ENCODE measurements around the gene CYP2C8. TPM values are rescaled to one million over a fixed set of nuclear protein-coding genes. Genes with fewer than 3 reads are reported as not detected.
"Not testable (repeated sequence)": the region's sequence is repeated elsewhere in the genome, so short reads cannot be mapped to it uniquely, and the experiment has no call there.

Gene CYP2C8
- polyA plus RNA-seq (2013, experiment 1 of 2): 0.52 TPM
- 0.40 TPM for polyA plus RNA-seq (2013, experiment 2 of 2)

GRCh38 chr10:95069286-95069685 lies at the start of gene CYP2C8:
CYP2C8 (minus strand) TSS chr10:95069497; CDS start chr10:95069402, 95 bp downstream.
- no peak within 1 kb of the TSS for H3K4me3 ChIP-seq (ENCODE audit: extremely low read depth, insufficient read depth, low read length, poor library complexity, severe bottlenecking)
- no peaks in the 10 kb centered on the region for H3K9me3 ChIP-seq (ENCODE audit: control insufficient read depth, low read length)
- no peaks in the 10 kb centered on the region for H3K4me1 ChIP-seq (ENCODE audit: control insufficient read depth, insufficient read depth, low read length, poor library complexity, severe bottlenecking)
- no peaks in the 10 kb centered on the region for H3K36me3 ChIP-seq (ENCODE audit: control insufficient read depth, insufficient read depth, low read length)
- no peak within 1 kb of the TSS for H3K27ac ChIP-seq (ENCODE audit: low read depth, low read length, severe bottlenecking)

- Histone ChIP-seq H3K27ac (ENCODE audit: low read depth, low read length, severe bottlenecking) (no peak overlapping the region), H3K9me3 (ENCODE audit: control insufficient read depth, low read length) (no peaks in the 10 kb centered on the region), H3K4me3 (ENCODE audit: extremely low read depth, insufficient read depth, low read length, poor library complexity, severe bottlenecking) (no peak overlapping the region), H3K36me3 (ENCODE audit: control insufficient read depth, insufficient read depth, low read length) (no peaks in the 10 kb centered on the region), H3K4me1 (ENCODE audit: control insufficient read depth, insufficient read depth, low read length, poor library complexity, severe bottlenecking) (no peaks in the 10 kb centered on the region)
- WGBS, 2 experiments (ENCODE audit: insufficient coverage in 2 of 2): no CpG with 5 or more reads among the region's 2 CpGs
Observed at GRCh38 chr10:95116869-95117269, 47.6 kb upstream of the CYP2C8 start.

- not testable (repeated sequence) for H3K36me3 ChIP-seq (ENCODE audit: control insufficient read depth, insufficient read depth, low read length); H3K4me1 ChIP-seq (ENCODE audit: control insufficient read depth, insufficient read depth, low read length, poor library complexity, severe bottlenecking); H3K4me3 ChIP-seq (ENCODE audit: extremely low read depth, insufficient read depth, low read length, poor library complexity, severe bottlenecking); H3K9me3 ChIP-seq (ENCODE audit: control insufficient read depth, low read length); H3K27ac ChIP-seq (ENCODE audit: low read depth, low read length, severe bottlenecking)
- 93 to 97% methylated on average over 5 to 6 of the region's 6 CpGs for WGBS, 2 experiments (ENCODE audit: insufficient coverage in 2 of 2)
Observed at GRCh38 chr10:95110823-95111222, 41.5 kb upstream of the CYP2C8 start.

- WGBS, 2 experiments (ENCODE audit: insufficient coverage in 2 of 2): 71 to 88% methylated on average over 1 of the region's 1 CpG
Observed at GRCh38 chr10:95097805-95098204, 28.5 kb upstream of the CYP2C8 start.

GRCh38 chr10:95096143-95096542 lies 26.8 kb upstream of the CYP2C8 start:
- Histone ChIP-seq H3K27ac (ENCODE audit: low read depth, low read length, severe bottlenecking) (no peak overlapping the region), H3K4me1 (ENCODE audit: control insufficient read depth, insufficient read depth, low read length, poor library complexity, severe bottlenecking) (no peaks in the 10 kb centered on the region), H3K9me3 (ENCODE audit: control insufficient read depth, low read length) (no peaks in the 10 kb centered on the region), H3K36me3 (ENCODE audit: control insufficient read depth, insufficient read depth, low read length) (no peaks in the 10 kb centered on the region), H3K4me3 (ENCODE audit: extremely low read depth, insufficient read depth, low read length, poor library complexity, severe bottlenecking) (no peak overlapping the region)
- 100% methylated on average over 1 of the region's 1 CpG for WGBS, 2 experiments (ENCODE audit: insufficient coverage in 2 of 2)

More at GRCh38 chr10:95097805-95098204, 28.5 kb upstream of the CYP2C8 start:
- no peaks in the 10 kb centered on the region for H3K36me3 ChIP-seq (ENCODE audit: control insufficient read depth, insufficient read depth, low read length)
- H3K4me1 ChIP-seq (ENCODE audit: control insufficient read depth, insufficient read depth, low read length, poor library complexity, severe bottlenecking): no peaks in the 10 kb centered on the region
- no peaks in the 10 kb centered on the region for H3K9me3 ChIP-seq (ENCODE audit: control insufficient read depth, low read length)
- H3K4me3 ChIP-seq (ENCODE audit: extremely low read depth, insufficient read depth, low read length, poor library complexity, severe bottlenecking): no peak overlapping the region
- H3K27ac ChIP-seq (ENCODE audit: low read depth, low read length, severe bottlenecking): no peak overlapping the region

- not testable (repeated sequence) for H3K9me3 ChIP-seq (ENCODE audit: control insufficient read depth, low read length)
Observed at GRCh38 chr10:95079626-95080025, 10.3 kb upstream of the CYP2C8 start.

GRCh38 chr10:95077556-95077955 lies 8.3 kb upstream of the CYP2C8 start:
- Histone ChIP-seq H3K36me3 (ENCODE audit: control insufficient read depth, insufficient read depth, low read length) (no peaks in the 10 kb centered on the region), H3K27ac (ENCODE audit: low read depth, low read length, severe bottlenecking) (no peak overlapping the region), H3K4me3 (ENCODE audit: extremely low read depth, insufficient read depth, low read length, poor library complexity, severe bottlenecking) (no peak overlapping the region), H3K4me1 (ENCODE audit: control insufficient read depth, insufficient read depth, low read length, poor library complexity, severe bottlenecking) (no peaks in the 10 kb centered on the region), H3K9me3 (ENCODE audit: control insufficient read depth, low read length) (no peaks in the 10 kb centered on the region)

More at GRCh38 chr10:95079626-95080025, 10.3 kb upstream of the CYP2C8 start:
- H3K4me1 ChIP-seq (ENCODE audit: control insufficient read depth, insufficient read depth, low read length, poor library complexity, severe bottlenecking); H3K36me3 ChIP-seq (ENCODE audit: control insufficient read depth, insufficient read depth, low read length); H3K27ac ChIP-seq (ENCODE audit: low read depth, low read length, severe bottlenecking); H3K4me3 ChIP-seq (ENCODE audit: extremely low read depth, insufficient read depth, low read length, poor library complexity, severe bottlenecking): not testable (repeated sequence)
- 59 to 80% methylated on average over 1 to 2 of the region's 5 CpGs for WGBS, 2 experiments (ENCODE audit: insufficient coverage in 2 of 2)

- Histone ChIP-seq H3K4me1 (ENCODE audit: control insufficient read depth, insufficient read depth, low read length, poor library complexity, severe bottlenecking) (no peaks in the 10 kb centered on the region), H3K27ac (ENCODE audit: low read depth, low read length, severe bottlenecking) (no peak overlapping the region), H3K9me3 (ENCODE audit: control insufficient read depth, low read length) (no peaks in the 10 kb centered on the region), H3K4me3 (ENCODE audit: extremely low read depth, insufficient read depth, low read length, poor library complexity, severe bottlenecking) (no peak overlapping the region), H3K36me3 (ENCODE audit: control insufficient read depth, insufficient read depth, low read length) (no peaks in the 10 kb centered on the region)
- WGBS, 2 experiments (ENCODE audit: insufficient coverage in 2 of 2): no CpG with 5 or more reads among the region's 3 CpGs
Observed at GRCh38 chr10:95071107-95071660, 1.9 kb upstream of the CYP2C8 start.

- not testable (repeated sequence) for H3K4me1 ChIP-seq (ENCODE audit: control insufficient read depth, insufficient read depth, low read length, poor library complexity, severe bottlenecking); H3K9me3 ChIP-seq (ENCODE audit: control insufficient read depth, low read length); H3K4me3 ChIP-seq (ENCODE audit: extremely low read depth, insufficient read depth, low read length, poor library complexity, severe bottlenecking); H3K36me3 ChIP-seq (ENCODE audit: control insufficient read depth, insufficient read depth, low read length); H3K27ac ChIP-seq (ENCODE audit: low read depth, low read length, severe bottlenecking)
- 85 to 89% methylated on average over 2 of the region's 4 CpGs for WGBS, 2 experiments (ENCODE audit: insufficient coverage in 2 of 2)
Observed at GRCh38 chr10:95064125-95064524, 5.2 kb downstream of the CYP2C8 start.

GRCh38 chr10:95056744-95057363 lies 12.4 kb downstream of the CYP2C8 start:
- no peak overlapping the region for H3K4me3 ChIP-seq (ENCODE audit: extremely low read depth, insufficient read depth, low read length, poor library complexity, severe bottlenecking)
- no peaks in the 10 kb centered on the region for H3K36me3 ChIP-seq (ENCODE audit: control insufficient read depth, insufficient read depth, low read length)
- no peaks in the 10 kb centered on the region for H3K9me3 ChIP-seq (ENCODE audit: control insufficient read depth, low read length)
- H3K27ac ChIP-seq (ENCODE audit: low read depth, low read length, severe bottlenecking): no peak overlapping the region
- WGBS, 2 experiments (ENCODE audit: insufficient coverage in 2 of 2): 70 to 100% methylated on average over 1 to 3 of the region's 3 CpGs
- H3K4me1 ChIP-seq (ENCODE audit: control insufficient read depth, insufficient read depth, low read length, poor library complexity, severe bottlenecking): no peaks in the 10 kb centered on the region

GRCh38 chr10:95049919-95050318 lies 19.4 kb downstream of the CYP2C8 start:
- 70 to 88% methylated on average over 1 of the region's 2 CpGs for WGBS, 2 experiments (ENCODE audit: insufficient coverage in 2 of 2)
- no peaks in the 10 kb centered on the region for H3K4me1 ChIP-seq (ENCODE audit: control insufficient read depth, insufficient read depth, low read length, poor library complexity, severe bottlenecking)
- H3K9me3 ChIP-seq (ENCODE audit: control insufficient read depth, low read length): no peaks in the 10 kb centered on the region
- no peak overlapping the region for H3K4me3 ChIP-seq (ENCODE audit: extremely low read depth, insufficient read depth, low read length, poor library complexity, severe bottlenecking)
- H3K36me3 ChIP-seq (ENCODE audit: control insufficient read depth, insufficient read depth, low read length): no peaks in the 10 kb centered on the region
- no peak overlapping the region for H3K27ac ChIP-seq (ENCODE audit: low read depth, low read length, severe bottlenecking)

Data from mesodermal cell (in vitro differentiated cells).